Type B pancreatic cell (in vitro differentiated cells): ENCODE results near the gene SPPL2B. TPM values are rescaled to one million over a fixed set of nuclear protein-coding genes. Genes with fewer than 3 reads are reported as not detected.

Experiments used
- DNase-seq: peaks from one replicate; pipeline ENCODE4 v3.0.0; 2021; ENCODE audit warnings: mixed read lengths; ENCODE audit not compliant: unreplicated experiment; ENCODE audit errors: extremely low spot score
- H3K27ac Mint-ChIP-seq: 2 replicates; pipeline ENCODE4 v1.8.0; 2021; ENCODE audit warnings: mild to moderate bottlenecking, mixed read lengths
- H3K27me3 Mint-ChIP-seq: 2 replicates; pipeline ENCODE4 v1.8.0; 2021; ENCODE audit warnings: mixed read lengths
- H3K36me3 Mint-ChIP-seq: 2 replicates; pipeline ENCODE4 v1.8.0; 2021; ENCODE audit warnings: mixed read lengths
- H3K4me1 Mint-ChIP-seq: one replicate; pipeline ENCODE4 v1.8.0; 2021; ENCODE audit warnings: mixed read lengths; ENCODE audit not compliant: unreplicated experiment
- H3K4me3 Mint-ChIP-seq: 2 replicates; pipeline ENCODE4 v1.8.0; 2021; ENCODE audit warnings: mild to moderate bottlenecking, mixed read lengths
- H3K9me3 Mint-ChIP-seq: 2 replicates; pipeline ENCODE4 v1.8.0; 2021; ENCODE audit warnings: mixed read lengths
- total RNA-seq: library from RNA; stranded (reverse); gene quantifications from 2 replicates; pipeline ENCODE4 v1.2.1, GENCODE V29; 2021; ENCODE audit warnings: low replicate concordance
- TF ChIP-seq, protein P1 (sequence below): fragments of 200-600 bp; sonication (generic); conservative IDR thresholded peaks from 2 replicates; pipeline ENCODE4 v1.5.0; 2021; ENCODE audit warnings: antibody characterized with exemption, mild to moderate bottlenecking

Gene SPPL2B
- total RNA-seq, 1 donor from 2014 or later, result 131 TPM

DNA sequence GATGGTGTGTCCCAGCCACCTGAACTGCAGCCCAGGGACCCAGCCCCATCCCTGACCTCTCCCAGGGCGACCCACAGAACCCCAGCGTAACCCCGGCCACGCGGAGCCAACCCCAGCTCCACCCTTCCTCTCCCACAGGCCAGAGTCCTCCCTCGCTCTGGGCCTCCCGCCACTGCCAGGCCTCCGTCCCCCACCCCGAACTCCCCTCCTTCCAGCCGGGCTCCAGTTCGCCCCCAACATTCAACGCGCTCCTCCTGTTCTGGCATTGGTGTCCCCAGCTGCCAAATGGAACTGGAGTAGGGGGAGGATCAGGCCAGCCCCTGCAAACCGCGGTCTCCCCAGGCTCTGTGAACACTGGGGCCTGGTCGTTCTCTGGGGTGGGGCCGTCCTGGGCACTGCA, 28.0 kb upstream of the SPPL2B start:
- Mint-ChIP-seq H3K27ac (no peak overlapping the region), H3K4me1 (peaks cover 4% of the 10 kb centered on the region), H3K4me3 (no peak overlapping the region), H3K36me3 (no peaks in the 10 kb centered on the region), H3K27me3 (peaks cover 24% of the 10 kb centered on the region), H3K9me3 (no peaks in the 10 kb centered on the region)
- no peak for DNase-seq
- TF ChIP-seq, protein P1, sequence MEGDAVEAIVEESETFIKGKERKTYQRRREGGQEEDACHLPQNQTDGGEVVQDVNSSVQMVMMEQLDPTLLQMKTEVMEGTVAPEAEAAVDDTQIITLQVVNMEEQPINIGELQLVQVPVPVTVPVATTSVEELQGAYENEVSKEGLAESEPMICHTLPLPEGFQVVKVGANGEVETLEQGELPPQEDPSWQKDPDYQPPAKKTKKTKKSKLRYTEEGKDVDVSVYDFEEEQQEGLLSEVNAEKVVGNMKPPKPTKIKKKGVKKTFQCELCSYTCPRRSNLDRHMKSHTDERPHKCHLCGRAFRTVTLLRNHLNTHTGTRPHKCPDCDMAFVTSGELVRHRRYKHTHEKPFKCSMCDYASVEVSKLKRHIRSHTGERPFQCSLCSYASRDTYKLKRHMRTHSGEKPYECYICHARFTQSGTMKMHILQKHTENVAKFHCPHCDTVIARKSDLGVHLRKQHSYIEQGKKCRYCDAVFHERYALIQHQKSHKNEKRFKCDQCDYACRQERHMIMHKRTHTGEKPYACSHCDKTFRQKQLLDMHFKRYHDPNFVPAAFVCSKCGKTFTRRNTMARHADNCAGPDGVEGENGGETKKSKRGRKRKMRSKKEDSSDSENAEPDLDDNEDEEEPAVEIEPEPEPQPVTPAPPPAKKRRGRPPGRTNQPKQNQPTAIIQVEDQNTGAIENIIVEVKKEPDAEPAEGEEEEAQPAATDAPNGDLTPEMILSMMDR, result no peak

DNA sequence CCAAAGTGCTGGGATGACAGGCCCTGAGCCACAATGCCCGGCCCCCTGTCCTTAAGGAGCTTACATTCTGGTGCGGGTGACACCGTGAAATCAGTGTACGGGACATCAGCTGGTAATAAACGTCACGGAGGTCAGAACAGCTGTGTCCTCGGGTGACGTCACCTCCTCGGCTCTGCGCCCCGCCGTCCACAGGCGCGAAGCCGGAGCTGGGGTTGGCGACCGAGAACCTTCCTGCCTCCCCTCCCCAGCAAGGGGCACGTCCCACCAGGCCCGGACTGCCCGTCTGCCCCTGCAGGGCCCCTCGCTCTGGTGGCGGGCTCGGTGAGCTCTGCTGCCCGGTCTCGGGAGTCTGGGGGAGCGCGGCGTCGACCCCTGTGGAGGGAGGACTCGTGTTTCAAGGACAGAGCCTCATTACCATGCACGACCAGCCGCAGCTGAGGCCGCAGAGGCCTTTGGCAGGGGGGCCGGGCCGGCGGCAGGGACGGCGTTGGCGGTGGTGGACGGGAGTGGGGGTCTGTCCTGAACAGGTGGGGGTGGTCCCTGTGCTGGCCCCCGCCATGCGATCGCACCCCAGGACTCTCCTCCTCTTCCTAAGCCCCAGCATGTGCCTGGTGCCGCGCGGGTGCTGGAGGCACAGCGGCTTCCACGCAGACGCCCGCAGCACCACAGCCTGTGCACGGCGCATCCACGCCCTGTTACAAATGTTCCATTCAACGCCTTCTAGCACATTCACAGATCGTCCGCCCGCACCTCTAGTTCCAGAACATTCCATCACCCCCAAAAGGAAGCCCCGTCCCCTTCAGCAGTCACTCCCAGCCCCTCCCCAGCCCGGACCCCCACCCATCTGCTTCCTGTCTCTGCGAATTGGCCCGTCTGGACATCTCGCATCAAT, 25.9 kb upstream of the SPPL2B start:
- H3K27me3 Mint-ChIP-seq, result peaks cover 31% of the 10 kb centered on the region
- H3K4me3 Mint-ChIP-seq, result no peak overlapping the region
- H3K27ac Mint-ChIP-seq, result no peak overlapping the region
- H3K9me3 Mint-ChIP-seq, result no peaks in the 10 kb centered on the region
- peak; percentile 74 for DNase-seq
- TF ChIP-seq, protein P1, result no peak
- peaks cover 4% of the 10 kb centered on the region for H3K4me1 Mint-ChIP-seq
- no peaks in the 10 kb centered on the region for H3K36me3 Mint-ChIP-seq

DNA sequence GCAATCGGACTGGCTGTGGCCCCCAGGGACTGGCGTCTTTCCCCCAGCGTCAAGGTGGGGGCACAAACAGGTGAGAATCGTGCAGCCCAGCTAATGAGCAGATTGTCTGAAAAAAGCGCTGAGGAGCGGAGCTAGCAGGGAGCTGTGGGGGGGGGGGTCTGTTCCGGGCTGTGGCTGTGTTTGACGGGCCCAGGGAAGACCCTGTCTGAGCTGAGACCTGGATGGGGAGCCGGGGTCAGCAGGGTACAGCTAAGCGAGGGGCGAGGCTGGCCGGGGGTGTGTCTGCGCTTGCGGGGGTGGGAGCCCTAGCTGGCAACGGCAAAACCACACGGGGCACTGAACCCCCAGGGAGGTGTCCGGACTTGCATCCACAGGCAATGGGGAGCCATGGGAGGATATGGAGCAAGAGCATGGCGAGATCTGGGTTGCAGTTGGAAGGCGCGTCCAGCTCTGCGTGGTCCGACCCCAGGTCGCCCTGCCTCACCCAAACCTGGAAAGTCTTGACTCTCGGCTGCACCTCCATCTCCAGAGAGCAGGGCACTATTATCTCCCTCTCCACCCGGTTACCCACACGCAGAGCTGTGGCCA, 25.2 kb upstream of the SPPL2B start:
- H3K27ac Mint-ChIP-seq, result no peak overlapping the region
- H3K4me3 Mint-ChIP-seq, result no peak overlapping the region
- no peak for DNase-seq
- H3K9me3 Mint-ChIP-seq, result no peaks in the 10 kb centered on the region
- peaks cover 4% of the 10 kb centered on the region for H3K4me1 Mint-ChIP-seq
- peaks cover 33% of the 10 kb centered on the region for H3K27me3 Mint-ChIP-seq
- H3K36me3 Mint-ChIP-seq, result no peaks in the 10 kb centered on the region
- TF ChIP-seq, protein P1, result no peak

GRCh38 chr19:2305452-2306280, 22.8 kb upstream of the SPPL2B start:
- no peak for DNase-seq
- no peaks in the 10 kb centered on the region for H3K9me3 Mint-ChIP-seq
- TF ChIP-seq, protein P1, result no peak
- H3K27me3 Mint-ChIP-seq, result peaks cover 52% of the 10 kb centered on the region
- H3K27ac Mint-ChIP-seq, result no peak overlapping the region
- H3K4me1 Mint-ChIP-seq, result peaks cover 4% of the 10 kb centered on the region
- no peak overlapping the region for H3K4me3 Mint-ChIP-seq
- H3K36me3 Mint-ChIP-seq, result no peaks in the 10 kb centered on the region

DNA sequence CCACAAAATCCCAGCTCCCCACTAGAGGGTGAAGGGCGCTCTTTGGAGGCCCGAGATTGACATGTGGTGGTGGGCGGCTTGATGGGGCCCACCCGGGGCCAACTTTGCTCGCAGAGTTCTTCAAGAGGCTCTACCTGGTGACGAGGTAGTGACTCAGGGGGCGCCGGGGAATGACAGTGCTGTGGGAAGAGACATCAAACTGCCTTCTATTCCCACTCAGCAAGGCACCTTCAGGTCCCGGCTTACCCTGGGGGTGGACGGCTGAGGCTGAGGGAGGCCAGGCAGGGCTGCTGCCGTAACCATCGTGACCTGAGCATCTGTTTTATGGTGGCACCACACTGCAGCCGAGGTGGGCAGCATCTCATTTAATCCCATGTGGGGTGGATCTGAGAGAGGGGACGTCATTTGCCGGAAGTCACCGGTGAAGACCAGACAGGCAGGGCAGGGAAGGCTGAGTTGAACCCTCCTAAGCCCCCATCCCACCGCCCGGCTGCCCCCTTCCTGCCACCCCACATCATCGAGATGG, 22.1 kb upstream of the SPPL2B start:
- H3K36me3 Mint-ChIP-seq, result no peaks in the 10 kb centered on the region
- no peaks in the 10 kb centered on the region for H3K9me3 Mint-ChIP-seq
- H3K4me3 Mint-ChIP-seq, result no peak overlapping the region
- H3K4me1 Mint-ChIP-seq, result peaks cover 4% of the 10 kb centered on the region
- TF ChIP-seq, protein P1, result no peak
- no peak for DNase-seq
- no peak overlapping the region for H3K27ac Mint-ChIP-seq
- peaks cover 50% of the 10 kb centered on the region for H3K27me3 Mint-ChIP-seq
